Mammary epithelial cell (primary cell): ENCODE results near the gene SYTL3.

Source experiments
- EZH2 ChIP-seq: IDR thresholded peaks from 2 replicates; pipeline ENCODE4 v1.6.1; 2012; ENCODE audit warnings: low read length, inconsistent platforms, borderline replicate concordance
- TF ChIP-seq, protein P1 (sequence below), 2 donors: IDR thresholded peaks in 1 of 2; conservative IDR thresholded peaks in 1 of 2; 2 replicates each; pipeline ENCODE4 v1.5.1; 2011 to 2012; ENCODE audit warnings: inconsistent platforms in 2 of 2, low read length in 2 of 2, mild to moderate bottlenecking in 2 of 2, control low read depth in 1 of 2, low read depth in 1 of 2; ENCODE audit not compliant: insufficient read depth in 1 of 2; ENCODE audit errors: extremely low read depth in 1 of 2

DNA sequence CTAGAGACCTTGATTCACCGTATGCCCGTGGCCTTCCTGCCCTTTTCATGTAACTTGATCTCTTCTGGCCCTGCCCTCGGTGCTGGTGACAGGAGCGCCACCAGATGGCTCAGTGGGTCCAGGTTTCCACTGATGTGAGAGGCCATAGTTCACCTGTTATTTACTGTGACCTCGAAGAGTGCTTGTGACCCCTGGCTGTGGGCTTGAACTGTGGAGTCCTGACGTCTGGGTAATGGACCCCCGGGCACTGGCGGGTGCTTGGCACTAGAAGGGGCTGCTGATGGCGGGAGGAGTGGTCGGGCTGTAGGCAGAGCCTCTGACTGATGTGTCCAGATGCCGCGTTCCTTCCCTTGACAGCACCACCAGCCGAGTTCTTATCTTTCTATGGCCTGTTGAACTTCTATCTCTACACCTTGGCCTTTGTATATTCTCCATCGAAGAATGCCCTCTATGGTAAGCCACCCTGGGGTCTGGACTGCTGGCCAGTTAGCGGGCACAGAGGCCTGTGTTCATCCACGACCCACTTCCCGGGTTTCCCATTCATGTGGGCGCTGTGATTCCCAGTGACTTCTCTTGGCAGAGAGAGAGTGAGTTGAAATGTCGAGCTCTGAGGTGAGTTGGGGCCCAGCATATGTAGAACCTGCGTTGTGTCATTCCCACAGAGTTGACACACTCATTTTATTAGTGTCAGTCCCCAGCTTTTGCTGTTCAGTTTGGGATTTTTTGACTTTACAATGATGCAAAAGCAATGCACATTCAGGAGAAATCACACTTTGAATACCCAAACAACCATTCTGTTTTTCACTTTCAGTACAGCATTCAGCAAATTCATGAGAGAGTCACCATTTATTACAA, 20.3 kb upstream of the SYTL3 start:
- TF ChIP-seq, protein P1, sequence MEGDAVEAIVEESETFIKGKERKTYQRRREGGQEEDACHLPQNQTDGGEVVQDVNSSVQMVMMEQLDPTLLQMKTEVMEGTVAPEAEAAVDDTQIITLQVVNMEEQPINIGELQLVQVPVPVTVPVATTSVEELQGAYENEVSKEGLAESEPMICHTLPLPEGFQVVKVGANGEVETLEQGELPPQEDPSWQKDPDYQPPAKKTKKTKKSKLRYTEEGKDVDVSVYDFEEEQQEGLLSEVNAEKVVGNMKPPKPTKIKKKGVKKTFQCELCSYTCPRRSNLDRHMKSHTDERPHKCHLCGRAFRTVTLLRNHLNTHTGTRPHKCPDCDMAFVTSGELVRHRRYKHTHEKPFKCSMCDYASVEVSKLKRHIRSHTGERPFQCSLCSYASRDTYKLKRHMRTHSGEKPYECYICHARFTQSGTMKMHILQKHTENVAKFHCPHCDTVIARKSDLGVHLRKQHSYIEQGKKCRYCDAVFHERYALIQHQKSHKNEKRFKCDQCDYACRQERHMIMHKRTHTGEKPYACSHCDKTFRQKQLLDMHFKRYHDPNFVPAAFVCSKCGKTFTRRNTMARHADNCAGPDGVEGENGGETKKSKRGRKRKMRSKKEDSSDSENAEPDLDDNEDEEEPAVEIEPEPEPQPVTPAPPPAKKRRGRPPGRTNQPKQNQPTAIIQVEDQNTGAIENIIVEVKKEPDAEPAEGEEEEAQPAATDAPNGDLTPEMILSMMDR (conservative IDR thresholded peaks at IDR 0.05 in 1 of 2, IDR thresholded peaks at IDR 0.05 in 1 of 2; ENCODE audit: extremely low read depth in 1 of 2, insufficient read depth in 1 of 2, low read depth in 1 of 2, low read length in 2 of 2), result no peak
- no peak for TF ChIP-seq EZH2
